NCI-H187 (cell line): ENCODE data around the gene IQGAP2.
A peak's percentile ranks its signal among the peaks of the same experiment; 100 is the strongest.

Experiments
- DNase-seq, 2 experiments: peaks; one replicate each; lab custom pipeline; 2025; lab: John Stamatoyannopoulos, UW

The IQGAP2 gene

GRCh38 chr5:76383126-76383832 lies 19.8 kb upstream of the IQGAP2 start:
- no peak for DNase-seq

GRCh38 chr5:76384189-76384588 lies 18.9 kb upstream of the IQGAP2 start:
- peak in 1 of 2 experiments; percentile 48 for DNase-seq

- DNase-seq: peak; percentile 58 to 66
Observed at GRCh38 chr5:76384705-76385104, 18.4 kb upstream of the IQGAP2 start.

- no peak for DNase-seq
Observed at GRCh38 chr5:76385540-76385939, 17.5 kb upstream of the IQGAP2 start.

- no peak for DNase-seq
Observed at GRCh38 chr5:76386360-76386759, 16.7 kb upstream of the IQGAP2 start.

GRCh38 chr5:76388236-76388635 lies 14.8 kb upstream of the IQGAP2 start:
- no peak for DNase-seq

- no peak for DNase-seq
Observed at GRCh38 chr5:76388791-76389512, 14.1 kb upstream of the IQGAP2 start.

GRCh38 chr5:76389513-76390154 lies 13.5 kb upstream of the IQGAP2 start:
- DNase-seq: no peak

- no peak for DNase-seq
Observed at GRCh38 chr5:76391014-76391413, 12.1 kb upstream of the IQGAP2 start.

GRCh38 chr5:76393035-76393680 lies 9.9 kb upstream of the IQGAP2 start:
- no peak for DNase-seq

GRCh38 chr5:76397200-76397599 lies 5.9 kb upstream of the IQGAP2 start:
- DNase-seq: no peak

- no peak for DNase-seq
Observed at GRCh38 chr5:76399268-76399667, 3.8 kb upstream of the IQGAP2 start.

GRCh38 chr5:76400466-76400865 lies 2.6 kb upstream of the IQGAP2 start:
- no peak for DNase-seq

GRCh38 chr5:76401801-76402250 lies 1.3 kb upstream of the IQGAP2 start:
- DNase-seq: no peak

GRCh38 chr5:76402251-76402885 lies 717 bp upstream of the IQGAP2 start:
- no peak for DNase-seq

- no peak for DNase-seq
Observed at GRCh38 chr5:76403766-76404222, 709 bp downstream of the IQGAP2 start.

GRCh38 chr5:76404223-76405211 lies 1.4 kb downstream of the IQGAP2 start:
- DNase-seq: no peak

- DNase-seq: no peak
Observed at GRCh38 chr5:76406014-76406413, 2.9 kb downstream of the IQGAP2 start.

GRCh38 chr5:76406673-76407072 lies 3.6 kb downstream of the IQGAP2 start:
- no peak for DNase-seq

GRCh38 chr5:76408104-76408654 lies 5.1 kb downstream of the IQGAP2 start:
- no peak for DNase-seq
